H9 (cell line): ENCODE results near the gene RAG1. TPM values are rescaled to one million over a fixed set of nuclear protein-coding genes. Genes with fewer than 3 reads are reported as not detected.

Experiments
- DNase-seq: peaks from one replicate; pipeline ENCODE4 v3.0.0-alpha.2; 2017
- H2AFZ ChIP-seq: one replicate; pipeline ENCODE4 v1.6.1; 2013; ENCODE audit warnings: mild to moderate bottlenecking, low read length, control low read depth, moderate library complexity
- H2AK5ac ChIP-seq: 2 replicates; pipeline ENCODE4 v1.6.1; 2013; ENCODE audit warnings: low read length, control low read depth, mixed read lengths; ENCODE audit not compliant: insufficient read length
- H2BK120ac ChIP-seq: one replicate; pipeline ENCODE4 v1.6.1; 2013; ENCODE audit warnings: low read depth, mild to moderate bottlenecking, low read length, control low read depth, inconsistent platforms; ENCODE audit not compliant: poor library complexity, severe bottlenecking
- H2BK12ac ChIP-seq: 2 replicates; pipeline ENCODE4 v1.6.1; 2013; ENCODE audit warnings: low read length, control low read depth, mixed read lengths, low read depth; ENCODE audit not compliant: insufficient read length
- H2BK15ac ChIP-seq: 2 replicates; pipeline ENCODE4 v1.6.1; 2013; ENCODE audit warnings: low read depth, low read length, control low read depth
- H2BK20ac ChIP-seq: one replicate; pipeline ENCODE4 v1.6.1; 2013; ENCODE audit warnings: low read depth, mild to moderate bottlenecking, low read length, control low read depth, inconsistent platforms; ENCODE audit not compliant: poor library complexity, severe bottlenecking
- H2BK5ac ChIP-seq: 2 replicates; pipeline ENCODE4 v1.6.1; 2013; ENCODE audit warnings: low read length, control low read depth, mixed read lengths; ENCODE audit not compliant: insufficient read length
- H3K14ac ChIP-seq: 2 replicates; pipeline ENCODE4 v1.6.1; 2013; ENCODE audit warnings: low read length, control low read depth; ENCODE audit not compliant: insufficient read depth
- H3K18ac ChIP-seq: 2 replicates; pipeline ENCODE4 v1.6.1; 2013; ENCODE audit warnings: low read depth, mild to moderate bottlenecking, mixed read lengths, low read length, control low read depth; ENCODE audit not compliant: insufficient read length
- H3K23ac ChIP-seq: 2 replicates; pipeline ENCODE4 v1.6.1; 2013; ENCODE audit warnings: low read length, control low read depth, mixed read lengths, low read depth; ENCODE audit not compliant: insufficient read length
- H3K23me2 ChIP-seq: 2 replicates; pipeline ENCODE4 v1.6.1; 2013; ENCODE audit warnings: low read depth, mild to moderate bottlenecking, mixed read lengths, low read length, control low read depth; ENCODE audit not compliant: insufficient read length, poor library complexity, severe bottlenecking
- H3K27ac ChIP-seq: 2 replicates; pipeline ENCODE4 v1.5.1; 2013; ENCODE audit warnings: low read length, control low read depth, mixed read lengths, low read depth; ENCODE audit not compliant: insufficient read length
- H3K27me3 ChIP-seq: 2 replicates; pipeline ENCODE4 v1.6.1; 2013; ENCODE audit warnings: low read length, control low read depth, inconsistent platforms; ENCODE audit not compliant: insufficient read depth
- H3K4ac ChIP-seq: 2 replicates; pipeline ENCODE4 v1.6.1; 2013; ENCODE audit warnings: low read depth, mild to moderate bottlenecking, control low read depth, inconsistent platforms, low read length, moderate library complexity
- H3K4me1 ChIP-seq: 2 replicates; pipeline ENCODE4 v1.6.1; 2013; ENCODE audit warnings: low read length, control low read depth, inconsistent platforms; ENCODE audit not compliant: insufficient read depth
- H3K4me2 ChIP-seq: 2 replicates; pipeline ENCODE4 v1.6.1; 2013; ENCODE audit warnings: low read length, control low read depth, mixed read lengths; ENCODE audit not compliant: insufficient read length, insufficient read depth
- H3K56ac ChIP-seq: 2 replicates; pipeline ENCODE4 v1.6.1; 2013; ENCODE audit warnings: low read depth, mild to moderate bottlenecking, mixed read lengths, low read length, control low read depth; ENCODE audit not compliant: insufficient read length
- H3K79me1 ChIP-seq: 2 replicates; pipeline ENCODE4 v1.6.1; 2013; ENCODE audit warnings: low read depth, mild to moderate bottlenecking, moderate library complexity, low read length, control low read depth, inconsistent platforms; ENCODE audit not compliant: insufficient read depth, poor library complexity, severe bottlenecking
- H3K79me2 ChIP-seq: 2 replicates; pipeline ENCODE4 v1.6.1; 2013; ENCODE audit warnings: low read length, control low read depth, inconsistent platforms; ENCODE audit not compliant: insufficient read depth
- H3K9ac ChIP-seq: 2 replicates; pipeline ENCODE4 v1.6.1; 2013; ENCODE audit warnings: low read length, control low read depth, mixed read lengths; ENCODE audit not compliant: insufficient read length; ENCODE audit errors: extremely low read depth
- H3K9me3 ChIP-seq: one replicate; pipeline ENCODE4 v1.6.1; 2013; ENCODE audit warnings: low read depth, low read length, inconsistent platforms; ENCODE audit not compliant: control insufficient read depth
- H3T11ph ChIP-seq: one replicate; pipeline ENCODE4 v1.6.1; 2013; ENCODE audit warnings: mild to moderate bottlenecking, low read length, control low read depth, inconsistent platforms
- H4K20me1 ChIP-seq: one replicate; pipeline ENCODE4 v1.6.1; 2013; ENCODE audit not compliant: control insufficient read depth, insufficient read length, insufficient read depth
- H4K5ac ChIP-seq: 2 replicates; pipeline ENCODE4 v1.6.1; 2013; ENCODE audit warnings: low read depth, mild to moderate bottlenecking, mixed read lengths, low read length, control low read depth; ENCODE audit not compliant: insufficient read length
- H4K8ac ChIP-seq: replicated peaks from 2 replicates; pipeline ENCODE4 v1.6.1; 2013; ENCODE audit warnings: low read length, control low read depth, mixed read lengths, low read depth; ENCODE audit not compliant: insufficient read length
- H4K91ac ChIP-seq: 2 replicates; pipeline ENCODE4 v1.6.1; 2013; ENCODE audit warnings: low read depth, mild to moderate bottlenecking, moderate library complexity, mixed read lengths, low read length, control low read depth; ENCODE audit not compliant: insufficient read length
- H3K27ac Mint-ChIP-seq, 3 experiments: 2 replicates in 2 of 3; 3 replicates in 1 of 3; pipeline ENCODE4 v1.8.0; 2020 to 2021; ENCODE audit warnings: mixed read lengths in 3 of 3, mild to moderate bottlenecking in 1 of 3, moderate library complexity in 1 of 3
- H3K27me3 Mint-ChIP-seq: 2 replicates; pipeline ENCODE4 v1.8.0; 2021; ENCODE audit warnings: low read depth, mild to moderate bottlenecking, moderate library complexity, mixed read lengths
- H3K36me3 Mint-ChIP-seq, 3 experiments: 2 replicates in 2 of 3; 3 replicates in 1 of 3; pipeline ENCODE4 v1.8.0; 2020 to 2021; ENCODE audit warnings: low read depth in 3 of 3, mixed read lengths in 3 of 3; ENCODE audit not compliant: insufficient read depth in 1 of 3
- H3K4me1 Mint-ChIP-seq, 2 experiments: 2 replicates each; pipeline ENCODE4 v1.8.0; 2020; ENCODE audit warnings: mixed read lengths in 2 of 2
- H3K4me3 Mint-ChIP-seq, 2 experiments: 2 replicates in 1 of 2; 3 replicates in 1 of 2; pipeline ENCODE4 v1.8.0; 2020 to 2021; ENCODE audit warnings: mild to moderate bottlenecking in 2 of 2, mixed read lengths in 2 of 2, moderate library complexity in 1 of 2
- H3K9me3 Mint-ChIP-seq, 2 experiments: 2 replicates in 1 of 2; 3 replicates in 1 of 2; pipeline ENCODE4 v1.8.0; 2020; ENCODE audit warnings: mild to moderate bottlenecking in 2 of 2, mixed read lengths in 2 of 2, moderate library complexity in 1 of 2
- WGBS: extraction: QIAGEN DNeasy Blood & Tissue Kit; methylation state at CpG from one replicate; pipeline ENCODE4 v1.1.7; 2013; ENCODE audit warnings: missing lambda C conversion rate, low lambda C conversion rate, mixed read lengths; ENCODE audit not compliant: insufficient read length; ENCODE audit errors: extremely low coverage; 5-methylcytosine and 5-hydroxymethylcytosine counted together
- total RNA-seq: library from RNA; stranded (reverse); gene quantifications from 2 replicates; pipeline ENCODE4 v1.2.1, GENCODE V29; 2021
- TF ChIP-seq, protein P1 (sequence below): fragments of 200-600 bp; sonication (generic); conservative IDR thresholded peaks from 3 replicates; pipeline ENCODE4 v1.8.0; 2021; ENCODE audit warnings: antibody characterized with exemption, mild to moderate bottlenecking

RAG1 gene
- total RNA-seq, 1 experiment from 2014 or later, result 0.70 TPM

DNA sequence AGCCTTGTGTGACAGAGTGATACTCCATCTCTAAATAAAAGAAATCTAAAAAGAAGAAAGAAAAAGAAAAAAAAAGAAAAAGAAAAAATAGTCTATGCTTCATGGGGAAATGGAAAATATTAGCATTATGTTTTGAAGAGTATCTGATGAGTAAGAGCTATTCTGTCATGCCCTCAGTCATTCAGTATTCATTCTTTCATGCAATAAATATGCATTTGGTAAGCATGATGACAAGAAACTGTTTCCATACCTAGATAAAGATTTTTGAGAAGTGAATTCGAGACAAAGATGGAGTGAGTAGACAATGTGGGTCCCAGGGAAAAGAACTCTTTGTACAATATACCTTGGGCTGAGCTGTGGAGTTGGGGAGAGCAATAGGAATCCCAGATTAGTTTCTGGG, 20.3 kb downstream of the RAG1 start:
- Mint-ChIP-seq H3K9me3 (no peaks in the 10 kb centered on the region), H3K27ac (no peak overlapping the region), H3K4me3 (no peak overlapping the region), H3K4me1 (no peaks in the 10 kb centered on the region), H3K36me3 (no peaks in the 10 kb centered on the region), H3K27me3 (peaks cover 55% of the 10 kb centered on the region)
- no peaks in the 10 kb centered on the region for H3K23me2 ChIP-seq
- H2AK5ac ChIP-seq, result no peak overlapping the region
- no peak overlapping the region for H2BK12ac ChIP-seq
- no peak overlapping the region for H2AFZ ChIP-seq
- H4K20me1 ChIP-seq, result no peaks in the 10 kb centered on the region
- no peak overlapping the region for H4K5ac ChIP-seq
- TF ChIP-seq, protein P1, sequence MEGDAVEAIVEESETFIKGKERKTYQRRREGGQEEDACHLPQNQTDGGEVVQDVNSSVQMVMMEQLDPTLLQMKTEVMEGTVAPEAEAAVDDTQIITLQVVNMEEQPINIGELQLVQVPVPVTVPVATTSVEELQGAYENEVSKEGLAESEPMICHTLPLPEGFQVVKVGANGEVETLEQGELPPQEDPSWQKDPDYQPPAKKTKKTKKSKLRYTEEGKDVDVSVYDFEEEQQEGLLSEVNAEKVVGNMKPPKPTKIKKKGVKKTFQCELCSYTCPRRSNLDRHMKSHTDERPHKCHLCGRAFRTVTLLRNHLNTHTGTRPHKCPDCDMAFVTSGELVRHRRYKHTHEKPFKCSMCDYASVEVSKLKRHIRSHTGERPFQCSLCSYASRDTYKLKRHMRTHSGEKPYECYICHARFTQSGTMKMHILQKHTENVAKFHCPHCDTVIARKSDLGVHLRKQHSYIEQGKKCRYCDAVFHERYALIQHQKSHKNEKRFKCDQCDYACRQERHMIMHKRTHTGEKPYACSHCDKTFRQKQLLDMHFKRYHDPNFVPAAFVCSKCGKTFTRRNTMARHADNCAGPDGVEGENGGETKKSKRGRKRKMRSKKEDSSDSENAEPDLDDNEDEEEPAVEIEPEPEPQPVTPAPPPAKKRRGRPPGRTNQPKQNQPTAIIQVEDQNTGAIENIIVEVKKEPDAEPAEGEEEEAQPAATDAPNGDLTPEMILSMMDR, result no peak
- no peak overlapping the region for H3K18ac ChIP-seq
- no peak overlapping the region for H3K23ac ChIP-seq
- no peaks in the 10 kb centered on the region for H3K27me3 ChIP-seq
- no peaks in the 10 kb centered on the region for H3K4me1 ChIP-seq
- no peak overlapping the region for H4K91ac ChIP-seq
- H3K27ac ChIP-seq, result no peak overlapping the region
- no peaks in the 10 kb centered on the region for H3K79me1 ChIP-seq
- H2BK20ac ChIP-seq, result no peak overlapping the region
- no peaks in the 10 kb centered on the region for H3K79me2 ChIP-seq
- no peak overlapping the region for H4K8ac ChIP-seq
- H2BK15ac ChIP-seq, result no peak overlapping the region
- H3K9me3 ChIP-seq, result no peaks in the 10 kb centered on the region
- H2BK120ac ChIP-seq, result no peak overlapping the region
- H3K4me2 ChIP-seq, result no peak overlapping the region
- WGBS, result no CpG with 5 or more reads among the region's 1 CpG
- DNase-seq, result no peak
- no peak overlapping the region for H3K9ac ChIP-seq
- H3K14ac ChIP-seq, result no peak overlapping the region
- no peak overlapping the region for H2BK5ac ChIP-seq
- no peak overlapping the region for H3T11ph ChIP-seq
- no peak overlapping the region for H3K56ac ChIP-seq
- H3K4ac ChIP-seq, result no peak overlapping the region
